Spleen (tissue), 11 donors: ENCODE measurements around the gene ZNF236. TPM values are rescaled to one million over a fixed set of nuclear protein-coding genes. Genes with fewer than 3 reads are reported as not detected.

ENCODE experiments used
- DNase-seq: peaks from one replicate; pipeline ENCODE4 v3.0.0-alpha.2; 2020
- H3K27ac ChIP-seq, 8 donors: fragments of 200-600 bp; sonication (generic) in 7 of 8; 1 replicate in 4 of 8; 2 replicates in 4 of 8; pipeline versions ENCODE4 v1.5.0 to v1.8.0; 2016 to 2021; ENCODE audit warnings: inconsistent platforms in 4 of 8, mild to moderate bottlenecking in 4 of 8, moderate library complexity in 1 of 8
- H3K27me3 ChIP-seq, 7 donors: fragments of 200-600 bp; sonication (generic) in 6 of 7; replicated peaks in 1 of 7; 1 replicate in 4 of 7; 2 replicates in 3 of 7; pipeline versions ENCODE4 v1.5.0 to v1.8.0; 2016 to 2021; ENCODE audit warnings: inconsistent platforms in 3 of 7, mild to moderate bottlenecking in 1 of 7
- H3K36me3 ChIP-seq, 6 donors: fragments of 200-600 bp; sonication (generic) in 5 of 6; 1 replicate in 4 of 6; 2 replicates in 2 of 6; pipeline versions ENCODE4 v1.5.0 to v1.8.0; 2016 to 2021; ENCODE audit warnings: inconsistent platforms in 2 of 6
- H3K4me1 ChIP-seq, 6 donors: fragments of 200-600 bp; sonication (generic) in 5 of 6; 1 replicate in 3 of 6; 2 replicates in 3 of 6; pipeline versions ENCODE4 v1.5.0 to v1.8.0; 2016 to 2021; ENCODE audit warnings: inconsistent platforms in 3 of 6
- H3K4me3 ChIP-seq, 8 donors: fragments of 200-600 bp; sonication (generic) in 7 of 8; 1 replicate in 4 of 8; 2 replicates in 4 of 8; pipeline versions ENCODE4 v1.5.0 to v1.8.0; 2016 to 2021; ENCODE audit warnings: inconsistent platforms in 4 of 8, mild to moderate bottlenecking in 4 of 8, moderate library complexity in 2 of 8
- H3K9me3 ChIP-seq, 8 donors: fragments of 200-600 bp; sonication (generic) in 7 of 8; 1 replicate in 4 of 8; 2 replicates in 4 of 8; pipeline versions ENCODE4 v1.5.0 to v1.8.0; 2016 to 2021; ENCODE audit warnings: inconsistent platforms in 4 of 8
- CTCF ChIP-seq, 11 experiments: fragments of 200-600 bp in 7 of 11; fragments of 450-650 bp in 4 of 11; sonication (generic) in 4 of 11; IDR thresholded peaks in 8 of 11; conservative IDR thresholded peaks in 3 of 11; 1 replicate in 7 of 11; 2 replicates in 4 of 11; pipeline versions ENCODE4 v1.4.0 to v1.8.0; 2016 to 2021; ENCODE audit warnings: antibody characterized with exemption in 11 of 11, inconsistent platforms in 4 of 11, mild to moderate bottlenecking in 1 of 11
- POLR2A ChIP-seq, 3 donors: fragments of 450-650 bp; IDR thresholded peaks; one replicate each; pipeline ENCODE4 v1.5.1; 2017; ENCODE audit warnings: antibody characterized with exemption in 3 of 3, mild to moderate bottlenecking in 1 of 3
- POLR2AphosphoS5 ChIP-seq, 3 donors: sonication (generic); formaldehyde crosslinking; IDR thresholded peaks; one replicate each; pipeline ENCODE4 v1.5.1; 2017; ENCODE audit warnings: antibody characterized with exemption in 3 of 3
- WGBS, 5 donors: extraction: QIAGEN DNeasy Blood & Tissue Kit in 3 of 5; methylation state at CpG; one replicate each; pipeline versions ENCODE4 v1.1.5 to v1.1.7; 2013 to 2018; 5-methylcytosine and 5-hydroxymethylcytosine counted together
- intact Hi-C: fragments of 100-400 bp; cut with DNase I; formaldehyde crosslinking; loops from one replicate; pipeline ENCODE4 v1.15.0; 2023; ENCODE audit warnings: low total_unique reads
- polyA plus RNA-seq, 3 donors: library from polyadenylated mRNA; stranded (reverse); fragments of 200-250 nt; gene quantifications; one replicate each; pipeline ENCODE4 v1.2.1, GENCODE V29; 2013
- total RNA-seq, 7 donors: library from RNA; depleted of rRNA in 3 of 7; stranded (reverse); fragments of >200 nt in 3 of 7; fragmentation: NEBNext Ultra II Directional in 4 of 7; extraction: Animal tissue kit (Norgen Biotek cat#: 25700) in 4 of 7; gene quantifications; one replicate each; pipeline versions ENCODE4 v1.1.0 to v1.2.1, GENCODE V29; 2016 to 2021
- donor health status: healthy with polysubstance abuse.
- donor health status: DM: no; HTN: no; CAD: no; lungs with moderate emphysema.
- donor health status: DM: no; HTN: no; CAD: no.
- donor health status: Bipolar disorder and iron deficiency.
- donor health status: healthy.
- donor health status: DM: no; HTN: no; CAD: no.
- donor health status: DM: yes; HTN: yes; CAD: no.

Gene ZNF236
- total and polyA plus RNA-seq, 10 donors, result 1.5 to 25.4 (median 19.9) TPM

GRCh38 chr18:76980663-76981395 is 158.5 kb downstream of the ZNF236 start:
- WGBS, 5 donors, result 70 to 84% (median 74%) methylated on average over 23 of the region's 23 CpGs
- Histone ChIP-seq H3K27ac (peak overlapping the region in 6 of 8 donors; percentile 19 to 70 (median 52)), H3K4me3 (peak overlapping the region in 1 of 8 donors; percentile 38), H3K36me3 (peaks cover 0 to 11% (median 0%) of the 10 kb centered on the region in 6 donors), H3K4me1 (peaks cover 0 to 51% (median 17%) of the 10 kb centered on the region in 6 donors), H3K9me3 (no peaks in the 10 kb centered on the region), H3K27me3 (no peaks in the 10 kb centered on the region)
- DNase-seq, result peak; percentile 79
- TF ChIP-seq POLR2A (IDR thresholded peaks at IDR 0.05), result no peak
- peak in 1 of 3 donors; percentile 37 for TF ChIP-seq POLR2AphosphoS5 (IDR thresholded peaks at IDR 0.05)
- intact Hi-C loops, result loop anchor here (5.0 kb wide), 1 partner anchor 59 kb away; no protein-coding TSS in a partner anchor

DNA sequence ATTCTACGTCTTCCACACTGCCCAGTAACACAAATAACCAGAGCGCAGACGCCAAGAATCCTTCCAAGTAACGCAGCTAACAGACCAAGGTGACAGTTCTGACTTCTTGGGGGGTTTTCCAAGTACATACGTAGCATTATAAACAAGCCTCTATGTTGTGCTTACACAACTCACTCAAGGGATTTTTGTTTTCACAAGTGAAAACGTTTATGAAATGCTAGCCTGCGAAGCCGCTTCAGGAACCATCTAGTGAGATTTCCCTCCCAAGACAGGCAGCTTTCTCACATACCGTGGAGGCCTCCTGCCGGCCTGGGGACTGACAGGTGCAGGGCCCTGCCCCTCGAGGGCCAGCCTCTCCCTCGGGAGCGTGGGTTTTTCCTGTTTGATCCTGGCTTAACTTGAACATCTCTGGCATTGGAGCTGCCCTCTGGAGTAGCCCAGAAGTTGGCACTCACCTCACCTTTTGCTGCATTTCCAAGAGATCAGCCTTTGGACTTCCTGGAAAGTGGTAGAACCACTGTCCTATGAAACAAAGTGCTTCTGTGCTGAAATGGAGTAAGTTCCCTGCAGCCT is 159.1 kb downstream of the ZNF236 start:
- WGBS, 5 donors, result 64 to 78% (median 70%) methylated on average over 13 of the region's 13 CpGs
- intact Hi-C loops, result loop anchor here (5.0 kb wide), 1 partner anchor 59 kb away; no protein-coding TSS in a partner anchor
- H3K27me3 ChIP-seq, result no peaks in the 10 kb centered on the region
- peaks cover 0 to 11% (median 0%) of the 10 kb centered on the region in 6 donors for H3K36me3 ChIP-seq
- peak overlapping the region in 6 of 8 donors; percentile 19 to 70 (median 52) for H3K27ac ChIP-seq
- H3K4me1 ChIP-seq, result peaks cover 0 to 51% (median 17%) of the 10 kb centered on the region in 6 donors
- H3K4me3 ChIP-seq, result peak overlapping the region in 1 of 8 donors; percentile 38
- DNase-seq, result peak; percentile 80
- TF ChIP-seq CTCF (IDR thresholded peaks at IDR 0.05 in 8 of 11, conservative IDR thresholded peaks at IDR 0.05 in 3 of 11) (no peak), POLR2A (IDR thresholded peaks at IDR 0.05) (no peak), POLR2AphosphoS5 (IDR thresholded peaks at IDR 0.05) (no peak)
- no peaks in the 10 kb centered on the region for H3K9me3 ChIP-seq

DNA sequence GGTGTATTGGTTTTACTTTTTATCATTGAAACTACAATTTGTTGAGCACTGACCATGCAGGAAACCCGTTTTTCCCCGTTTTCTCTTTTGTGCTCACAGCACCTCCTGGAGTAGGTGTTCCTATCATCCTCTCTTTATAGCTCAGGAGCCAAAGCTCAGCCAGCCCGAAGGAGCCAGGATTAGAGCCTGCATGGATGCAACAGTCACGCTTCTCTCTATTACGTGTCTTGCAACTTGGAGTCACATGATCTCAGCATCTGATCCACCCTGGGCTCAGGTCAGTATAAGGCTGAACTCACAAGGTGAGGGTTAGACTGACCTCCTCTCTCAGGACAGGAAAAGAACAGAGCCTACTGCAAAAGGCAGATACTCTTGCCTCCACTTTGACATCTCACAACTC is 159.7 kb downstream of the ZNF236 start:
- H3K4me1 ChIP-seq, result peaks cover 0 to 51% (median 17%) of the 10 kb centered on the region in 6 donors
- no peaks in the 10 kb centered on the region for H3K9me3 ChIP-seq
- peaks cover 0 to 11% (median 0%) of the 10 kb centered on the region in 6 donors for H3K36me3 ChIP-seq
- DNase-seq, result no peak
- H3K4me3 ChIP-seq, result no peak overlapping the region
- H3K27me3 ChIP-seq, result no peaks in the 10 kb centered on the region
- peak overlapping the region in 3 of 8 donors; percentile 60 to 70 (median 65) for H3K27ac ChIP-seq
- WGBS, 5 donors, result 75 to 93% (median 89%) methylated on average over 5 of the region's 5 CpGs
- intact Hi-C loops, result loop anchor here (5.0 kb wide), 1 partner anchor 60 kb away; no protein-coding TSS in a partner anchor
- no peak for TF ChIP-seq POLR2A (IDR thresholded peaks at IDR 0.05)
- TF ChIP-seq CTCF (IDR thresholded peaks at IDR 0.05 in 8 of 11, conservative IDR thresholded peaks at IDR 0.05 in 3 of 11), result no peak
- no peak for TF ChIP-seq POLR2AphosphoS5 (IDR thresholded peaks at IDR 0.05)

- peak; percentile 96 for DNase-seq
- WGBS, 5 donors, result 15 to 45% (median 19%) methylated on average over 7 to 15 of the region's 15 CpGs
- no peaks in the 10 kb centered on the region for H3K9me3 ChIP-seq
- H3K36me3 ChIP-seq, result peaks cover 0 to 11% (median 0%) of the 10 kb centered on the region in 6 donors
- H3K27ac ChIP-seq, result no peak overlapping the region
- TF ChIP-seq POLR2AphosphoS5 (IDR thresholded peaks at IDR 0.05), result peak; percentile 26 to 58 (median 47)
- TF ChIP-seq POLR2A (IDR thresholded peaks at IDR 0.05), result no peak
- peak; percentile 79 to 95 (median 90) for TF ChIP-seq CTCF (IDR thresholded peaks at IDR 0.05 in 8 of 11, conservative IDR thresholded peaks at IDR 0.05 in 3 of 11)
- peaks cover 0 to 49% (median 17%) of the 10 kb centered on the region in 6 donors for H3K4me1 ChIP-seq
- H3K27me3 ChIP-seq, result no peaks in the 10 kb centered on the region
- H3K4me3 ChIP-seq, result peak overlapping the region in 1 of 8 donors; percentile 24
- intact Hi-C loops, result loop anchor here (5.0 kb wide), 1 partner anchor 61 kb away; no protein-coding TSS in a partner anchor
These were observed 160.7 kb downstream of the ZNF236 start for GRCh38 chr18:76982841-76983583.
